Mesothelial cell of epicardium (in vitro differentiated cells): ENCODE measurements around the gene MYL12B. TPM values are rescaled to one million over a fixed set of nuclear protein-coding genes. Genes with fewer than 3 reads are reported as not detected.

ENCODE experiments used
- DNase-seq, 2 experiments: peaks; one replicate each; pipeline ENCODE4 v3.0.0; 2021; ENCODE audit warnings: low spot score in 2 of 2; ENCODE audit not compliant: unreplicated experiment in 2 of 2
- H3K27ac Mint-ChIP-seq: 2 replicates; pipeline ENCODE4 v1.8.0; 2021; ENCODE audit warnings: mixed read lengths
- H3K27me3 Mint-ChIP-seq: 2 replicates; pipeline ENCODE4 v1.8.0; 2021; ENCODE audit warnings: low read depth, mixed read lengths
- H3K36me3 Mint-ChIP-seq: 2 replicates; pipeline ENCODE4 v1.8.0; 2021; ENCODE audit warnings: mixed read lengths
- H3K4me1 Mint-ChIP-seq: 2 replicates; pipeline ENCODE4 v1.8.0; 2021; ENCODE audit warnings: mixed read lengths
- H3K4me3 Mint-ChIP-seq: 2 replicates; pipeline ENCODE4 v1.8.0; 2021; ENCODE audit warnings: mild to moderate bottlenecking, moderate library complexity, mixed read lengths
- H3K9me3 Mint-ChIP-seq: 2 replicates; pipeline ENCODE4 v1.8.0; 2021; ENCODE audit warnings: mixed read lengths
- total RNA-seq: library from RNA; stranded (reverse); gene quantifications from 3 replicates; pipeline ENCODE4 v1.2.1, GENCODE V29; 2021
- TF ChIP-seq, protein P1 (sequence below): fragments of 200-600 bp; sonication (generic); IDR thresholded peaks from one replicate; pipeline ENCODE4 v1.5.0; 2021; ENCODE audit warnings: antibody characterized with exemption; ENCODE audit not compliant: unreplicated experiment

Gene MYL12B
- total RNA-seq, 1 donor from 2014 or later: 225 TPM

DNA sequence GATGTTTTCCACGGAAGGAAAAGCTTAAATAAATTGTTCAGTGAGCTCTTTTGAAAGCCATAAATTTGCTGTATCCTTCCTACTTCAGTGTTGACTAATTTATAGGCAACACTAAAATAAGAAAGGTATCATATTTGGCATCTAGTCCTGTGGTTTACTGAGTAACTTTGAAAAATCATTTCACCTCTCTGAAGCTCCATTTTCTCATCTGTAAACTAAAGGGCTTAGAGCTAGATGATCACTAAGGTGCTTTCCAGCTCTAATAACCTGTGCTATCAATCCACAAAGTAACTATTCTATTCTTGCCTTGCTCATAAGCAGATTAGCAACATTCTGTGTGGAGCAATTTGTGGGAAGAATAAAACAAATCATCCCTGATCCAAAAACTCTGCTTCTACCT, 38.6 kb upstream of the MYL12B start:
- Mint-ChIP-seq H3K4me1 (peaks cover 26% of the 10 kb centered on the region), H3K36me3 (no peaks in the 10 kb centered on the region), H3K9me3 (no peaks in the 10 kb centered on the region), H3K27ac (no peak overlapping the region), H3K27me3 (no peaks in the 10 kb centered on the region), H3K4me3 (no peak overlapping the region)
- TF ChIP-seq, protein P1, sequence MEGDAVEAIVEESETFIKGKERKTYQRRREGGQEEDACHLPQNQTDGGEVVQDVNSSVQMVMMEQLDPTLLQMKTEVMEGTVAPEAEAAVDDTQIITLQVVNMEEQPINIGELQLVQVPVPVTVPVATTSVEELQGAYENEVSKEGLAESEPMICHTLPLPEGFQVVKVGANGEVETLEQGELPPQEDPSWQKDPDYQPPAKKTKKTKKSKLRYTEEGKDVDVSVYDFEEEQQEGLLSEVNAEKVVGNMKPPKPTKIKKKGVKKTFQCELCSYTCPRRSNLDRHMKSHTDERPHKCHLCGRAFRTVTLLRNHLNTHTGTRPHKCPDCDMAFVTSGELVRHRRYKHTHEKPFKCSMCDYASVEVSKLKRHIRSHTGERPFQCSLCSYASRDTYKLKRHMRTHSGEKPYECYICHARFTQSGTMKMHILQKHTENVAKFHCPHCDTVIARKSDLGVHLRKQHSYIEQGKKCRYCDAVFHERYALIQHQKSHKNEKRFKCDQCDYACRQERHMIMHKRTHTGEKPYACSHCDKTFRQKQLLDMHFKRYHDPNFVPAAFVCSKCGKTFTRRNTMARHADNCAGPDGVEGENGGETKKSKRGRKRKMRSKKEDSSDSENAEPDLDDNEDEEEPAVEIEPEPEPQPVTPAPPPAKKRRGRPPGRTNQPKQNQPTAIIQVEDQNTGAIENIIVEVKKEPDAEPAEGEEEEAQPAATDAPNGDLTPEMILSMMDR: no peak
- no peak for DNase-seq

DNA sequence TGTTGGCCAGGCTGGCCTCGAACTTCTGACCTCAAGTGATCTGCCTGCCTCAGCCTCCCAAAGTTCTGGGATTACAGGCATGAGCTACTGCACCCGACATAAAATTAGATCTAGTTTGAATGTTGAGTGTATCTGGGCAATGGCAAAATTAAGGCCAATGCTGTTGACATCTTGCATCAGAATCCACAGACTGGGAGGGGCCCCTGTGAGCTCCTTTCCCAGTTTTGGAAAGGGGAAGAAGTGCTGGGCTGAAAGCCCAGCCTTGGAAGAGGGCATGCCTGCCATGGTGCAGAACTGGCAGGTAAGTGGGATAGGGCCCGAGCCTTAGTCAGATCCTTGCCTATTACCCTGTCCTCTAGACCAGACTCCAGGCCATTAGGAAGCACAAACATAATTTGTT, 37.7 kb upstream of the MYL12B start:
- DNase-seq: no peak
- Mint-ChIP-seq H3K9me3 (no peaks in the 10 kb centered on the region), H3K4me3 (no peak overlapping the region)

DNA sequence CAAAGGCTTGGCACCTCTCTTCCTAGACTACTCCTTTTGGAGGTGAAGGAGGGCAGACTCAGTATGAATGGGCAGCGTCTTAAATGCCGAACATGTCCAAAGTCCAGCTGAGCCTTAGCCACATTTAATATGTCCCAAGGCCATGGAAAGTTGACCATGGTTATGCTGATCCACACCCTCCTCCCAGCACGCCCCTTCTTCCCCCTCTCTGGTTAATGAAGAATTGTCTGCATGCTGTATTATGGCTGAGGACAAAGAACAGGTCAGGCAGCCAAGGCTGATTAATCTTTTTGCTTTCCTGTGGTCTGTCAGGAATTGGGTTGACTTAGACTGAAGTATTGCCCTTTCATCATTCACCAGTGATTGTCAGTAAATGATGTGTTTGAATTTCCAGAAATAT, 36.3 kb upstream of the MYL12B start:
- no peaks in the 10 kb centered on the region for H3K27me3 Mint-ChIP-seq
- TF ChIP-seq, protein P1: no peak
- DNase-seq: no peak
- no peak overlapping the region for H3K4me3 Mint-ChIP-seq
- no peaks in the 10 kb centered on the region for H3K9me3 Mint-ChIP-seq
- H3K27ac Mint-ChIP-seq: no peak overlapping the region
- H3K4me1 Mint-ChIP-seq: peaks cover 8% of the 10 kb centered on the region
- H3K36me3 Mint-ChIP-seq: no peaks in the 10 kb centered on the region

More for the DNA sequence above, 37.7 kb upstream of the MYL12B start:
- TF ChIP-seq, protein P1: no peak
- Mint-ChIP-seq H3K27ac (no peak overlapping the region), H3K36me3 (no peaks in the 10 kb centered on the region), H3K4me1 (peaks cover 20% of the 10 kb centered on the region), H3K27me3 (no peaks in the 10 kb centered on the region)

DNA sequence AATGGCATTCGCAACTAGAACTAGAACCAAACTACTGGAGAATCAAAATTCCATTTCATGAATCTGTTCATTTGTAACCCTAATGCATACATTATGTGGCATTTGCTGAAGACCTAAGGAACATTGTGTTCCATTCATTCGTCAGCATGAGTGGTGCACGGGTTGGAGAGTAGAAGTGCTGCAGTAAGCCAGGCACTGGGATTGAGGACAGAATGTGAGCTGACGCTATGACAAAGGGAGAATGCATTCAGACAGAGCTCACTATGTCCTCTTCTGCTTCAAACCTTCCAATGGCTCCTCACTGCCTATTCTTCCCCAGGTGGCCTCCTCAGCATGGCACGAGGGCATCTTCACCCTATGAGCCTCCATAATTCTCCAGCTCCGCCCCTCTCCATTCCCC, 35.9 kb upstream of the MYL12B start:
- Mint-ChIP-seq H3K4me1 (peaks cover 8% of the 10 kb centered on the region), H3K27me3 (no peaks in the 10 kb centered on the region), H3K4me3 (no peak overlapping the region), H3K9me3 (no peaks in the 10 kb centered on the region), H3K36me3 (no peaks in the 10 kb centered on the region), H3K27ac (no peak overlapping the region)
- TF ChIP-seq, protein P1: no peak
- no peak for DNase-seq

DNA sequence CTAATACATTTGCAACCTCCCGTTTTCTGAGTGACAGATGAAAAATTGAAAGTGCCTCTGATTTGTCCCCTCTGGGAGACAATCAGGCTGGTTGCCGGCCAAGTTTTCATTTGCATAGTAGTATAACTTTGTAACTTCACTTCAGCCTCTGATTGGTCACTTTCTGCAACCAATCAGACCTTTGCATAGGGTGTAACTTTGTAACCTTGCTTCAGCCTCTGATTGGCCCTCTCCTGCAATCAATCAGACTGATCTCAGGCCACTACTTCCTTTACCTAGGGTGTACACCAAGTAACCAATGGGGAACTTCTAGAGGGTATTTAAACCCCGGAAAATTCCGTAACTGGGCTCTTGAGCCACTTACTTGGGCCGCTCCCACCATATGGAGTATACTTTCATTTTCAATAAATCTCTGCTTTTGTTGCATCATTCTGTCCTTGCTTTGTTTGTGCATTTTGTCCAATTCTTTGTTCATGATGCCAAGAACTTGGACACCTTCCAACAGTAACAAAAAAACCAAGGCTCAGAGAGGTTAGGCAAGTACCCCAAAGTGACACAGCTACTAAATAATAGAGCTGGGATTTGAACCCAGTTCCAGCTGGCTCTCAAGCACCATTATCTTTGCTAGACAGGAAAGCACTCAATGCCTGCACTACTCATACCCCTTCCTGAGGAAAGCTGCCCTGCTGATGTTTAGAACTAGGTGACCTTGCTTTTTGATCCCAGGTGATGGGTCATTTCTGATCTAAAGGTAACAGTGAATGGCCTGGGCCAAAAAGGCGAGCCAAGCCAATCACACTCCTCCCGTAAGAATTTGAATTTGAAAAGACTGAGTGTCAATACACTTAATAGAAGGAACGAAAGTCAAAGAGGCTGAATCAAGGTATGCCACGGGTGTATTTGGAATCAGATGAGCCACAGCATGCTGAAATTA, 31.3 kb upstream of the MYL12B start:
- Mint-ChIP-seq H3K4me3 (no peak overlapping the region), H3K9me3 (no peaks in the 10 kb centered on the region), H3K27ac (no peak overlapping the region)

More for the DNA sequence above, 31.3 kb upstream of the MYL12B start:
- TF ChIP-seq, protein P1: no peak
- no peak for DNase-seq
- Mint-ChIP-seq H3K36me3 (no peaks in the 10 kb centered on the region), H3K27me3 (no peaks in the 10 kb centered on the region), H3K4me1 (peaks cover 4% of the 10 kb centered on the region)
